ENCODE measurements around the gene DDN.

Gene DDN

GRCh38 chr12:49031573-49032161 lies 32.5 kb upstream of the DDN start:
- DNase-seq: no peak

GRCh38 chr12:49030714-49031572 lies 31.8 kb upstream of the DDN start:
- no peak for DNase-seq

DNA sequence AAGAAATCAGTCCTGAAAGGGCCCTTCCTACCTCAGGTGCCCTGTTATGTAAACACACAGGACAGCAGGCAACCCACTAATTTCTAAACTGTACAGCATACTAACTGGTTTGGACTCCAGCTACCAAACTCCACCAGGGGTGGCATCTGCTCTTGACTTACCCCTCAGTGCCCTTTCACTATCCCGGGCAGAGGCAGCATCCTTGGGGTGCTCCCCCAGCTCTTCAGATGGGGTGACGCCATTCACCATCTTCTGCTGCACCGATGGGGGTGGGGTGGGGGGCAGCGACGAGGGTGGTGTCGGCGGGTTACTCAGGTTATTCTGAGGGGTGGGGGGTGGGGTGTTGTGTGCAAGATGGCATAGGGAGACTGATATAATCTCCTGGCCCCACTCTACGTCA lies 30.9 kb upstream of the DDN start:
- no peak for DNase-seq

DNA sequence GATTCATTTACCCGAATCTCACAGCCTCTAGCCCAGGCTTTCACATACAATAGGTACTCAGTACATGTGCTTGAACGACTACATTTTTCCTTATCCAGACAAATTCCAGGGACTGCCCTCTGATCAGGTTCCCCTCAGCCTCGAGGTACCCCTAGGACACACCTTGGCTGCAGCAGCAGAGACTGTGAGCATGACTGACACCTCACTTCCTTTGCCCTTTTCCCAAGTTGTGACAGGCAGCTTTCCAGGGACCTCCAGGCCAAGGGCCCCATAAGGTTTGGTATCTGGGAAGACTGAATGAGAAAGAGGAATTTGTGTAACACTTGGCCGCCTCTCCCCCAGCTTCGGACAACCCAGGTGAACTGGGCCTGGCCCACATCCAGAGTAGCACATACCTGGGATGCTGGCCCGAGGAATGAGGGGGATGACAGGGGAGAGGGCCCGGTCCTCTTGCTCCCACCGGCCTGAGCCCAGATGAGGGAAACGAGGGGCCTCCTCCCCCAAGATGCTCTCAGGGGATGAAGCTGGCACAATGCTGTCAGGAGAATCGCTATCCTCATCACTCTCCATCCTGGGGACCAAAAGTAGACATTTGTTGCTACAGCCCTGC lies 29.6 kb upstream of the DDN start:
- no peak for DNase-seq

DNA sequence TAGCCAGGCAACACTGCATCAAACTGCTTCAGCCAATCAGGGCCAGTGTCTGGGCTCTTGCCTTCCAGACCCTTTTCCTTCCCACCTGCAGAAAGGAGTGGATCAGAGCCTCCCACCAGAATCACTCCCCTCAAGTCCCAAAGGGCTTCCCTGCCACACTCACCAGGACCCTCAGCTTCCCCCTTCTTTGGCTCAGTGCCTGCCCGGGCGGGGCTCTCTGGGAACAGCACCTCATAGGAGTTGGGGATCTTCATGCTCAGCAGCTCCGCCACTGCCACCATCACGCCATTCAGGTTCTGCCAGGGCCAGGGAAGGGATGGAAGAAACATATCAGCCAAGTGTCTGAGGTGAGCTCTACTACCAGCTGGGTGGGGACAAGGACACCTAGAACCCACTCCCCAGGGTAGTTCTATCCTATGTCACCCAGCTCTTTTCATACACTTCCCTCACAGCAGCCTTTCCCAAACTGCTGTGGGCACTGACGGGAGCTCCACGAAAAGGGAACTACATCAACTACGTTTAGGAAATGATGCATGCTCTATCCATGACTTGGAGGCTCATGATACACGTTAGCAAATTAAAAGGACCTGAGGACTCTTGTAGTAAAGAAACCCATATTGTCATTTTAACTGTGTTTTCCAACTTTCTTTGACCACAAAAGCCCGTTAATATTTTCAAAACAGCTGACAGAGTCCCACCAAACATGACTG lies 28.8 kb upstream of the DDN start:
- no peak for DNase-seq

- no peak for DNase-seq
Measured at GRCh38 chr12:49026678-49027480, 27.7 kb upstream of the DDN start.

- no peak for DNase-seq
Measured at GRCh38 chr12:49026101-49026500, 26.9 kb upstream of the DDN start.

- DNase-seq: no peak
Measured at GRCh38 chr12:49025463-49025862, 26.3 kb upstream of the DDN start.

DNA sequence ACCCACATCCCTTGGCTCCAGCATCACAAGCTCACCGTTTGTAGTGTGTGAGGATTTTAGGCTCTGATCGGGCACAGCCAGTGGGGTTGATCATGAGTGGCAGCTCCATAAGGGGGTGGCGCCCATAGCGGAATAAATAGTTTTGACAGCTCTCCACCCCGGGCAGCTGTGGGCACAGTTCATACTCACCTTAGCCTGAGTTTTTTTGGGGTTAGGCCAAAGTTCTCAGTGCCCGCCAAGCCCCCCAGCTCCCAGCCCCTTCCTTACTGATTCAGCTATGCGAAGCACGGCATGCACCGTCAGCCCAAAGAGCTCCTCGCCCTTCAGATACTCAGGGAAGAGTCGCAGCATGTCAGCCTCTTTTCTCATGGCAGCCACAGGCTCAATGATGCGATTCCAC lies 25.4 kb upstream of the DDN start:
- DNase-seq: no peak

GRCh38 chr12:49023812-49024211 lies 24.6 kb upstream of the DDN start:
- no peak for DNase-seq

DNA sequence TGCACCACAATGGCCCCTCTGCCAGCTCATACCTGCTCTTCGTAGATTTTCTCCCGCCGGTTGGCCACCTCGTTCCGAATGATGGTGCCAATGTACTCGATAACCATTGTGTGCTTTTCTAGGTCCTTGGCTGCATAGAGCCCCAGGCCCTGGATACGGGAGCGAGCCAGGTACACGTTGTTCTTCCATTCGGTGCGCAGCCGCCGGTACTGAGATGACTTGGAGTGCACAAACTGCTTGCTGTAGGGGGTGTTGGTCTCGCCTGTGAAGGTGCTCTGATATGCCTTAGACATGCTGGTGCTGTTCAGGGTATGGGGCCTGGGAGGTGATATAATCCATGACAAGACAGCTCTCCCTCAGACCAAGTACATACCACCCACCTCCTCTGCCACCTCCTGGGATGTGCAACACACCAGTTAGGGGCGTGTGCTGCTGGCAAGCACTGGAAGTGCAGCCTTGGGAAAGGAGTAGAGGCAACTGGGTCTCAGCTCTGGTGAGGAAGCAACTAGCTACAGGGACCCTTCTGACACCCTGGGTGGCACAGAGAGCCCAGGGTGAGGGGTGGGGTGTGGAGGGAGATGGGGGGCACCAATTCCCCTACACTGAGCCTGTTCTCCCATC lies 23.5 kb upstream of the DDN start:
- DNase-seq: no peak

DNA sequence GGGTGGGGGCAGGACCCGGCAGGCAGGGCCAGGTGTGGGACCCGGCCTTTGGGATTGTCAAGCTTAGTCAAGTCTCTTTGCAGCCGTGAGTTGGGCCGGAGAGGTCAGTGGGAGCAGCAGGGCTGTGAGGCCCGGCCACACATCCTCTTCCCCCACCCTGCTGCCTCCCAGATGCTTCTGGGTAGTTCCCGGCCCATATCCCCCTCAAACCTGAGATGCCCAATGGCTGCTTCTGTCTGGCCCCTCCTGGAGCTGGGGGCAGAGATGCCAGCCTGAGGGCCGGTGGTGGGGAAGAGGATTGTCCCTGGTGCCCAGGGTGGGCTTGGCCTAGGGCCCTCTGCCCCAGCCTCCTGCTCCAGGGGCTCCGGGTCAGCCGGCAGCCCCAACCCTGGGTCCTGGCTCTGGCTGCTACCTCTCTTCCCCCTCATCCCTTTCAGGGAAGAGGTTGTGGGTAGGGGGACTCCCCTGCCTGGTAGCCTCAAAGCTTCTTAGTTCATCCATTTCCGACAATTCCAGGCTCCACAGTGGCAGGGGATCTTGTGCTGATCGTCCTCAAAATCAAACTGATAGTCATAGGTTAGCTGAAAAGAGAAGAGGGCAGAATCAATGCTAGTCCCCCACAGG lies 22.2 kb upstream of the DDN start:
- DNase-seq: no peak

DNA sequence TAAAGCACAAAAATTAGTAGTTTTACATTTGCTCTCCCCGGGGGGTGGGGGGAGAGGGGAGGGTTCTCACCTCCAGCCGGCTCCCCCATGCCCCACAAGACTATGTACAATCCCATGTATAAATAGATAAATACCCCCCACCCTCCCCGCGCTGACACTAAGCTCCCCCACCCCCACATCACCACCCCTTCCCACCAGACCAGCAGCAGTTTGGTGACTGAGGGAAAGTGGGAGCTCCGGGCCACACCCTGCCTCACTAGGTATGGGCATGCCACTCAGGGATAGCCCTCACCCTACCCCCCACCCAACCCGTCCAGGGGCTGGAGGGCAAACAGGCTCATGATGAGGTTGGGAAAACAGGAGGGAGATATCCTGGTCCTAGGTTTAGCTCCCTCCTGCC lies 21.3 kb upstream of the DDN start:
- no peak for DNase-seq

GRCh38 chr12:49019443-49020324 lies 20.5 kb upstream of the DDN start:
- DNase-seq: peak in 2 of 5 donors; percentile 25 to 59

- no peak for DNase-seq
Measured at GRCh38 chr12:49019120-49019430, 19.9 kb upstream of the DDN start.

- DNase-seq: peak; percentile 95 to 99 (median 96)
Measured at GRCh38 chr12:49018261-49019119, 19.3 kb upstream of the DDN start, which contains the start of gene PRKAG1. Gene PRKAG1 (minus strand): TSS chr12:49018776. CDS start chr12:49018740, 36 bp downstream.

GRCh38 chr12:49017891-49018260 lies 18.7 kb upstream of the DDN start:
- no peak for DNase-seq

DNA sequence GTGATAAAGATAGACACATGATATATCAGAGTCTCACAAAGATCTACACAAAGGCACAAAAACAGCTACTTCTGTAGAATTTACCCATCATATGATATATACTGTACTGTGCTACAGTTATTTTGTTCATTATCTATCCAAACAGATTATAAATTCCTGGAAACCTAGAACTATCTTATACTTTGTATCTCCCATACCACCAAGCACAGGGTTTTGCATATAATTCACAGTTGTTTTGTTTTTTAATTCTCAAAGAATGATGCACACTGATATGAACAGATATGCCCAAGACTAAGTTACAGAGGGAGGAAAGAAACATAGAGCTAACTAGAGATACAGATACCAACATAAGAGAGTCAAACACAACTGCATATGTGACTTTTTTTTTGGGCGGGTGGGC lies 16.0 kb upstream of the DDN start:
- DNase-seq: no peak

- DNase-seq: no peak
Measured at GRCh38 chr12:49014547-49014946, 15.4 kb upstream of the DDN start.

GRCh38 chr12:49013428-49013827 lies 14.3 kb upstream of the DDN start:
- DNase-seq: no peak

Measured in T-helper 1 cell (primary cell).